GM18517 (cell line): ENCODE measurements around the gene KIF3B.
"Not testable (repeated sequence)": the region's sequence is repeated elsewhere in the genome, so short reads cannot be mapped to it uniquely, and the experiment has no call there.

Source experiments
- ATAC-seq: cut with Tn5 transposase; IDR thresholded peaks from one replicate; pipeline ENCODE4 v1.9.1; 2021; ENCODE audit warnings: mild to moderate bottlenecking, moderate library complexity; ENCODE audit not compliant: unreplicated experiment

Gene KIF3B

GRCh38 chr20:32327087-32327681, 49.7 kb downstream of the KIF3B start:
- no peak for ATAC-seq

GRCh38 chr20:32329817-32330554, 52.5 kb downstream of the KIF3B start:
- ATAC-seq = no peak

- no peak for ATAC-seq
Observed at GRCh38 chr20:32330555-32330897, 53.1 kb downstream of the KIF3B start.

DNA sequence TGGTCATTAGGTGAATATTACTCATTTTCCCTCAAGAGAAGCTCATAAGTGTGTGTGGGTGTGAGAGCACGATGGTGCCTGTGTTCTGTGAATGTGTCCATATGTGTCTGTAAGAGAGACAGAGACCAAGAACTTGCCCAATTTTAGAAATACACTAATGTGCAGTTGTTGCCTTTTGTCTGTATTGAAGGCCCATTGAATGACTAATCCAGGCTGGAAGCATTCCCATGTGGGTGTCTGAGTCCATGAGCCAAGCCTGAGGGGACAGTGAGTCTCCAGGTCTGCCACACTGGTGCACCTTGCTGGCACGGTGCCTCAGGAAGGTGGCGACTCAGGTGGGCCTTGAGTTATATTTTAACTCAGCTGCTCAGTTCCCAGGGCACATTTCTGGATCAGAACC, 55.2 kb downstream of the KIF3B start:
- peak; percentile 8 for ATAC-seq

DNA sequence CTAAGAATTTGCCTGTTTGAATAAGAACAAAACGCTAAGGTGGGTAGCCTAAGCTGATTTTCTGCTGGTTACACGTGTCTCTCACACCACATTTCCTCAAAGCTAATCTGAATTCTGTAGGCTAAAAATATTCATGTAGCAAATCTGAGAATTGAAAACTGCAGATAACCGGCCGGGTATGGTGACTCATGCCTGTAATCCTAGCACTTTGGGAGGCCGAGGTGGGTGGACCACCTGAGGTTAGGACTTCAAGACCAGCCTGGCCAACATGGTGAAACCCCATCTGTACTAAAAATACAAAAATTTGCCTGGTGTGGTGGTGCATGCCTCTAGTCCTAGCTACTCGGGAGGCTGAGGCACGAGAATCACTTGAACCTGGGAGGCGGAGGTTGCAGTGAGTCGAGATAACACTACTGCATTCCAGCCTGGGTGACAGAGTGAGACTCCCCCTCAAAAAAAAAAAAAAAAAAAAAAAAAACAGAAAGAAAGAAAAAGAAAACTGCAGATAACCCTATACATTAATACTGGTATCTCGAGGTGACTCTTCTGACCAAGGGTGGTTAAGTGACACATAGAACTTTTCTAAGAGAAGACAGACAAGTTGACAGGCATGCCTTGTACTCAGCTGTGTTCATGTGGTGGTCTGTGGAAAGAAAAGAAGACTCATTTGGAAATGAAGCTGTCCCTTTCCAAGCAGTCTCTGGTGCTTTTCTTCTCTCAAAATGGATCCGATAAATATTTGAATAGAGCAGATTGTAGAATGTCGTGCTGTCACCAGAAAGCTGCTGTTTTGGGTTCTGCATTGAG, 55.9 kb downstream of the KIF3B start:
- peak; percentile 52 for ATAC-seq

GRCh38 chr20:32333988-32334885, 56.8 kb downstream of the KIF3B start:
- ATAC-seq = no peak

- ATAC-seq = no peak
Observed at GRCh38 chr20:32336918-32337347, 59.5 kb downstream of the KIF3B start.

DNA sequence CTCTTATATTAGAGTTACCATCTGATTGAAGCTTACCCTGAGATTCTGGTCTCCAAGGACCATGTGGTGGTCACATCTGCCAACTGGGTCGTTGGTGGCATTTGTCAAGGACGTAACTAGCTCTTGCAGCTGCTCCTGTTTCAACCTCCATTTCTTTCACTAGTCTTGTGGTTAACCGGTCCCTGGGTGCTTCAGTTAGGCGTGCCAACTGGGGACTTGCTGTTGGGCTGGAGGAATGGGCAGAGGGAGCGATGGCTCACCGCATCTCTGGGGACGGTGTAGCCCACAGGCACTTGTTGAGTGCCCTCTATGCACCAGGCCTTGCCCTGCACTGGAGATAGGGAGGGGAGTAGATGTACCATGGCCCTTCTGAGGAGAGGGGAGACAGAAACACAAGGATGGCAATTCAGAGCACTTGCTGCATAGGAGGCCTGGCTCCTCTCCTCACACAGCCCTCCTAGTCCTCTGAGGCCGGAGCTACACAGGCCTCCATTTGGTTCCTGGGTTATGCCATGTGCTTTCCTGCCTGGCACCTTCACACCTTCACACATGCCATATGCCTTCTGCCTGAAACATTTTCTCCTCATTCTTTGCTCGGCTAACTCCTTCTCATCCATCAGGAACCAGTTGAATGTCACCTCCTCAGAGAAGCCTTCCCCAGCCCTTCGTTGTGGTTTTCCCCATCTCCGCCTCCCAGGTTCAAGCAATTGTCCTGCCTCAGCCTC, 60.6 kb downstream of the KIF3B start:
- ATAC-seq = no peak

GRCh38 chr20:32338665-32339064, 61.2 kb downstream of the KIF3B start:
- no peak for ATAC-seq

- ATAC-seq = no peak
Observed at GRCh38 chr20:32339116-32339515, 61.7 kb downstream of the KIF3B start.

- ATAC-seq = not testable (repeated sequence)
Observed at GRCh38 chr20:32341053-32341452, 63.6 kb downstream of the KIF3B start.

DNA sequence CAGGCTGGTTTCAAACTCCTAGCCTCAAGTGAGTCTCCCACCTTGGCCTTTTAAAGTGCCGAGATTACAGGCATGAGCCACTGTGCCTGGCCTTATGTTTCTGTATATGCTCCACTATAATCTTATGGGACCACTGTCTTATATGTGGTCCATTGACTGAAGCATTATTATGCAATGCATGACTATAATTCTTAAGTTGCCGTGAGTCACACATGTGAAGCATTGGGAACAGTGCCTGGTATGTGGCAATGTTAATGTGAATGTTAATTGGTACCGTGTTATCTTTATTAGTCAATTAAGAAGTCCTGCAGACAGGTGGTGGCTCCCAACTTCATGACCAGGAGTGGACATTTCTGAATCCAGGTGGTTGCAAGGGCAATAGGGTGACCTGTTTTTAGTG, 66.0 kb downstream of the KIF3B start:
- ATAC-seq = no peak

DNA sequence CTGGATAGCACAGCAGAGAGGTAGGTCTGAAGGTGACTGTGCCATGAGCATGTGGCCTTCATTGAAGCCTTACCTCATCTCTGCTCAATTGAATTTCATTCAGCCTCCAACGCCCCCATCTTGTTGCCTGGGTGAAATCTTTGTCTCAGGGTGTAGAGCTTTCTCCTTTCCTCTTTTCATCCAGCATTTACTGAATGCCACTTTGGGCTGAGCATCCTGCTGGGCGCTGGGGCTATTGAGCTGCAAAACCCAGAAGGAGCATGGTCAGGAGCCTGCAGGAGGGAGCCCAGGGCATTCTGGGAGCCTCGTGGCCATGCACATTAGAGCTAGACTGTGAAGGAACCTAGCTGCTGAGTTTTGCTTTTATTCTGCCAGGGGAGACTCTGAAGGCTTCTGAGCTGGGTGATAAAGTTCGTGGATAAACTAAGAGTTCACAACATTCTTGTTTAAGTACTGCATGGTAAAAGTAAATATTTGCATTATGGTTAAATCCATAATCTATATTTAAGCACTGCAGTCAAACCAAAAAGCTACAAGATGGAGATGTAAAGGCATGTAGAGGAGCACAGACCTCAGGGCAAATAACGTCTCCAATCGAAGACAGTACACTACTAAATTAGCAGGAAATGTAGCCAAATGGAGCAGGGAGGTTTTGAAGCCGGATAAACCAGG, 67.5 kb downstream of the KIF3B start:
- ATAC-seq = no peak

DNA sequence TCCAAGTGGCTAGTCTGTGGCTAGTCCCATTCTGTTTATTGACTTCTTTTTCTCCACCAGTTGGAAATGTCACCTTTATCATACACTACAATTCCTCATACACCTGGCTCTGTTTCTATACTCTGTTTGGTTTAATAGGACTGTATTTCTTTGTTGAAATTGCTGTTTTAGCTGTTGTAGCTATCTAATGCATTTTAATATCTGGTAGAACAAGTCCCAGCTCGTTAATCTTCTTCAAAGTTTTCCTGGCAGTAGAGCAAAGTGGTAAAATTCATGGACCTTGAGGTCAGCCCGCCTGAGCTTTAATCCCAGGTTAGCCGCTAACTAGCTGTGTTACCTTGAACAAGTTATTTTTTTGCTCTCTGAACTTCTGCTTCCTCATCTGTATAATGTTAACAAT, 70.8 kb downstream of the KIF3B start:
- ATAC-seq = no peak

GRCh38 chr20:32350421-32350820, 73.0 kb downstream of the KIF3B start:
- ATAC-seq = no peak

DNA sequence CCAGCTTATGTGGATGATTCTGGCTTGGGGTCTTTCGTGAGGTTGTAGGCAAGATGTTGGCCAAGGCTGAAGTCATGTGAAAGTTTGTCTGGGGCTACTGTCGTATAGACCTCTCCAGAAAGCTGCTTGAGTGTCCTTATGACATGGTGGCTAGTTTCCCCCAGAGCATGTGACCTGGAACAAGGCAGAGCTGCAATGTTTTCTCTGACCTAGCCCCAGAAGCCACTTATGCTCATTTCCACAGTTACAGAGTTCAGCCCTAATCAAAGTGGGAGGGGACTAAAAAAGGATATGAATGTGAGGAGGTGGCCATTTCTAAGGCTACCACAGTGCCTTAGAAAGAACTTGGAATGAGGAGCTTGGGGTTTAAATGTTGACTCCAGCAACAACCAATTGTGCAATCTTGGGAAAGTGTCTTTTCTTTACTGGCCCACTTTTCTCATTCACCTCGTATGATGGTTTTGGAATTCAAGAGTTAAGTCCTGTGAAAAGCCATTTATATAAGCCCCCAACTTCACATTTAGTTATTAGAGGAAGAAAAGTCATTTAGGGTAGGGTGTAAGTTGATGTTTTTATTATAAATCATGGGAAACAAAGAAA, 74.8 kb downstream of the KIF3B start:
- ATAC-seq = no peak

DNA sequence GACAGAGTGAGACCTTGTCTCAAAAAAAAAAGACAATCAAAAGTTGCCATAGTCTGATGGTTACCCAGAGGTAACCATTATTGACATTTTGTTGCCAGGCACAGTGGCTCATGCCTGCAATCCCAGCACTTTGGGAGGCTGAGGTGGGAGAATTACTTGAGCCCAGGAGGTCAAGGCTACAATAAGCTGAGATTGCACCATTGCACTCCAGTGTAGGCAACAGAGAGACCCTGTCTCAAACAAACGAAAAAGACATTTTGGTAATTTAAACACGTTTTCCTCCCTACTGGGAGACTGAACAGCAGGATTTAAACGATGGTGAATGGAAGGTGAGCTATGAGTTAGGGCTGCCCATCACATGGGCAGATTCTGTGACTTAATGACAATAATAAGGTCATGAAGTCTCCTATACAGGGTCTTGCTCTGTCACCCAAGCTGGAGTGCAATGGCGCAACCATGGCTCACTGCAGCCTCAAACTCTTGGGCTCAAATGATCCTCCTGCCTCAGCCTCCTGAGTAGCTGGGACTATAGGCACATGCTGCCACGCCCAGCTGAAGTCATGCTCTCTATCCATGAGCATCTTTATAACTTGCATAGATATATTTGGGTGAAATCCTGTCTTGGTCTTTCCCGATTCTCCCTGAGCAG, 76.5 kb downstream of the KIF3B start:
- no peak for ATAC-seq

- peak; percentile 27 for ATAC-seq
Observed at GRCh38 chr20:32354592-32355416, 77.4 kb downstream of the KIF3B start.
